ENCODE results near the gene LDLRAD2.

The LDLRAD2 gene

DNA sequence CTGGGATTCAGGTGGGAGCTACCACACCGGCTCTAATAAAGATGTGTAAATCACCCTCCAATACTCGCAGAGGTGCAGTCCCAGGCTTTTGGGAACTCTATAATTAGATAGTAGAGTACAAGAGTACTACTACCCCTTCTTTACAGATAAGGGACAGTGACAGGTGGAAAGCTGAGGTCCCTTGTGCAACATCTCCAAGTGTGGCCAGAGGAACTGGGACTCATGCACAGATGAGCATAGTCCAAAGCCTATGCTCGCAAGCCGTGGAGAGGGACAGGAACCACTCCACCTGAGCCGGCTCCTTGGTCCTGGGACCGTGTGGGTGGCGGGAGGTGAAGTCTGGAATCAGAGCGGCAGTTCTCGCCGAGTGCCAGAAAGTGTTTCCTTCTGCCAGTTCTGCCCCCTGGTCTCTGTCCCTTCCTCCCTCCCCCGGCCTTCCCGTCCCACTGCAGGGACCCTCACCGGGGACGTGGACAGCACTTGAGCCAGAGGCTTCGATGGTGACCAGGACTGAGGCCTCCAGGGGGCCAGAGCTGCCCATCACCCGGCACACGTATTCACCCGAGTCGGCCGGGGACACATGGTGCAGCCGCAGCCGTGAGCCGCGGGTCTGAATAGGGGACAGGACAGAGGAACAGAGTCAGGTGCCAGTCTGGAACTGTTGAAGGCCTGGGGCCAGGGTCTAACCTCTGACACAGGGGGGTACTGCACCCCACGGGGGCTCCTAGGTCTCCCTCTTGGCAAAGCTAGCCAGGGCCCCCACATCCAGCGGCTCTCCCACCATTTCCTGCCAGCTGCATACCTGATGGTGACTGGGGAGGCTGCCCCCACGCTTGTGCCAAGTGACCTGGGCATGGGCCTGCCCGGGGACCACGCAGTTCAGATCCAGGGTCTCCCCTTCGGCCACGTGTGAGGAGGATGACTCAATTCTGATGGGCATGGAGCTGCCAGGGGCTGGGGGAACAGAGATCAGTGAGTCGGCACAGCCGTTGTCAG, 33.9 kb downstream of the LDLRAD2 start:
- DNase-seq: no peak

DNA sequence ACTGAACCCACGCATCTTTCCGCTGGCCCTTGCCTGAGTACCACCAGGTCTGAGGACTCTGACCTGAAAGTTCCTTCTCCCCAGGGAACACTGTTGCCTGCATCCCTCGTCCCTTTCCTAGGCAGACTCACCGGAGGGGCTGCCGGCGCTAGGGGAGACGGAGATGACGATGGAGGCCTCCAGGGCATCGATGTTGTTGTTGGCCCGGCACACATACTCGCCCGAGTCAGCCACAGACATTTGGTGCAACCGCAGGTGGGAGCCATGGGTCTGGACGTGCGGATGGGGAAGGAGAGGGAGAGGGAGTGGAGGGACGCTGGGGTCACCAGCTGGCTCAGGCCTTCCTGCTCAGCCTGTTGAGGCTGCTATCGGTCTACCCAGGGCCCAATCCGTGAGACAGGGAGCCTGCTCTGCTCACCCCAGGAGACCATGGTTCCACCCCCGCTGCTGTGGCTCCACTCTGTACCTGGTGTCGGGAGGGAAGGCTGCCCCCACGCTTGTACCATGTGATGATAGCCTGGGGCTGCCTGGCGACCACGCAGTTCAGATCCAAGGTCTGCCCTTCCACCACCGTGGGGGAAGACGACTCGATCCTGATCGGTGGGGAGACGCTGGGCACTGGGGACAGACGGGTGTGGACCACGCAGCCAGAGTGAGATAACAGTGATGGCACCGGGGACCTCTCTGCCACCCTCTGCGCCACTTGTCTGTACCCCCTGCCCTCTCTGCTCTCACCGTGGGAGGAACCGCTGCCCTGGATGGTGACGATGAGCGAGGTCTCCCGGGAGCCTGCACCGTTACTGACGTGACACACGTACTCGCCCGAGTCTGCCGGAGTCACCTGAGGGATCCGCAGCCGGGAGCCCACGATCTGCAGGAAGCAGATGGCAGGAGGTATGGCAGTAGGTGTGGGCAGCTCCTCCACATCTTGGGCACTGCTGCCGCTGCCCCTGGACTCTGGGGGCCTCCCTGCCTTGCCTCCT, 35.4 kb downstream of the LDLRAD2 start:
- DNase-seq: no peak

DNA sequence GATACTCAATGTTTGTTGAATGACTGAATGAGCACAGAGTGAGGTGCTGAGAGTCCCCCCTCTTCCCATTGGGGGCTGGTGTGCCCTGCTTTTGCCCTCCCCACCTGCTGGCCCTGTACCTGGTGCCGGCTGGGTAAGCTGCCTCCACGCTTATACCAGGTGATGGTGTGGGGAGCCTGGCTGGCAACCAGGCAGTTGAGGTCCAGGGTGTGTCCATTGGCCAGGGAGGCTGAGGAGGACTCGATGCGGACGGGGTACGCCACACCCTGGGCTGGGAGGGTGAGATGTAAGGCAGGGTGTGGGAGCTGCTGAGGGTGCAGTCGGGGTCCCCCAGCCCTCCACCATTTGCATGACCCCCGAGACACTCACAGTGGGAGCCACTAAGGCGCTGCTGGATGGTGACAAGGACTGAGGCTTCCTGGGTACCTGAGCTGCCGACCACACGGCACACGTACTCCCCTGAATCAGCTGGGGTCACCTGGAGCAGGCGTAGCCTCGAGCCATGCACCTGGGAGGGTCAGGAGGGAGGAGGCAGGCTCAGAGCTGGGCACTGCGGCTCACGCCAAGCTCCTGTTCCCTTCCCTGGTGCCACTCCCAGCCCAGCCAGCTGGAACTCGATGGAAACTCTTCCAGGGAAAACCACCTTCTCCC, 36.6 kb downstream of the LDLRAD2 start:
- no peak for DNase-seq

DNA sequence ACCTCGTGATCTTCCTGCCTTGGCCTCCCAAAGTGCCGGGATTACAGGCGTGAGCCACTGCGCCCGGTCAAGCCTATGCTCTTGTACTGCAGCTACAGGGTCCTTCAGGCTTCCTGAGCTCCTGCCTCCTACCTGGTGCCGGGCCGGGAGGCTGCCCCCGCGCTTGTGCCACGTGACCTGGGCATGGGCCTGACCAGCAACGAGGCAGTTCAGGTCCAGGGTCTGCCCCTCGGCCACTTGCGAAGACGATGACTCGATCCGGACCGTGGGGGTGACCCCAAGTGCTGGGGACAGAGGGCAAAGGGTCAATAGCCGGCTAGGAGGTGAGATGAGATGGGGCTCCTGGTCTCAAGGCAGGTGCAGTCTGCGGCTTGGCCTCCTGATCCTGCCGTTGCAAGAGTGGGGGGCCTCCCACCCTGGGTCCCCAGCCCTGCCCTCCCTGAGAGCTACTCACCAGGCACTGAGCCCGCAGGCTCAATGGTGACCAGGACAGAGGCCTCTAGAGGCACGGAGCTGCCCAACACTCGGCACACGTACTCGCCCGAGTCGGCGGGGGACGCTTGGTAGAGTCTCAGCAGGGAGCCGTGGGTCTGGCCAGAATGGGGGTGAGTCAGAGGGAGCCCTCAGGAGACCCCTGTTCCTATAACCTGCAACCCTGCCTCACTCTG, 38.0 kb downstream of the LDLRAD2 start:
- no peak for DNase-seq

DNA sequence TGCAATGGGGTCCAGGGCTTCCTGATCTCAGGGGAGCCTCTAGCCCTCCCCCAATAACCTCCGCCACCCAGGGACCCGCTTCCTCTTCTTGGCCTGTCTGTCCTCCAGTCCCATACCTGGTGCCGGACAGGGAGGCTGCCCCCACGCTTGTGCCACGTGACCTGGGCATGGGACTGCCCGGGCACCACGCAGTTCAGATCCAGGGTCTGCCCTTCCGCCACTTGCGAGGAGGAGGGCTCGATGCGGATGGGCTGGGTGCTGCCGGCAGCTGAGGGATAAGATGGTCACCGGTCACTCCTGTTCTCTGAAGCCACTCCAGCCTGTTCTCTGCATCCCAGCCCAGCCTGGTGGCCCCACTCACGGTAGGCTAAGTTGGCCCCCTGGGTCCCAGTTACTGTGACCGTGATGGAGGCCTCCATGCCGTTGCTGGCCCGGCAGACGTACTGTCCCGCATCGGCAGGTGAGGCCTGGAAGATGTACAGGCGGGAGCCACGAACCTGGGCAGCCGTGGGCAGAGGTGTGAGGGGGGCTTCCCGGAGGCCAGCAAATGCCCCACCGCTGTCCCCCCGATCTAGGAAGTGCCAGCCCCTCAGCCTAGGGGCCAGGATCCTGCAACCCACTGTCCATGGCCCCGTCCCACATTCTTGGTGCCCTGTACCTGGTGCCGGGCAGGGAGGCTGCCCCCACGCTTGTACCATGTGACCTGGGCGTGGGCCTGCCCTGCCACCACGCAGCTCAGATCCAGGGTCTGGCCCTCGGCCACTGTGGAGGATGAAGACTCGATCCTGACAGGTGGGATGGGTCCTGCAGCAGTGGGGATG, 39.6 kb downstream of the LDLRAD2 start:
- DNase-seq: no peak

DNA sequence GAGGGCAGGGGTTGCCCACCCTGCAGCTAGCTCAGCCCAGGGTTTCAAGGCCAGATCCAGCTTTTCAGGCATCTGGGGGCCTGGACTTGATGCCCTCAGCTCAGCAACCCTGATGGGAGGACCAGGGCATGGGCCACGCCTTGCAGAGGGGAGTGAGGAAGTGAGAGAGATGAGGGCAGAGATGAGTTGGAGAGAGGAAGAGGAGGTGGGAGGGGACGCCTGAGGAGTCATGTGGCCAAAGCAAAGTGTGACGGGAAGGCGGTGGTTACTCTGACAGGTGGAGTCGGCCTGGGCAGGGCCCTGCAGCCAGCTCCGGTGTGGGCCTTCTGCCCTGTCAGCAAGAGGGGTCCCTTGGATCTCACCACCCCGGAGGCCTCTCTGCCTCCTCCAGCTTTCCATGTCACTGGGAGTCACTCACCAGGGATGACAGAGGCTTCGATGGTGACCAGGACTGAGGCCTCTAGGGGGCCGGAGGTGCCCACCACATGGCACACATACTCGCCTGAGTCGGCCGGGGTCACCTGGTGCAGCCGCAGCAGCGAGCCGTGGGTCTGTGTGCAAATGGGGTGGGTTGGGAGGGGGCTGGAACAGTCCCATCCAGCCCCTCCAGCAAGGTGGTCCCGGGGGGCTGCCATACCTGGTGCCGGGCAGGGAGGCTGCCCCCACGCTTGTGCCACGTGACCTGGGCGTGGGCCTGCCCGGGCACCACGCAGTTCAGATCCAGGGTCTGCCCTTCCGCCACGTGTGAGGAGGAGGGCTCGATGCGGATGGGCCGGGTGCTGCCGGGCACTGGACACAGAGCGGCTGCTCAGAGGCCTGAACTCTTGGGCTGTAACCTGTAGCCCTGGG, 40.4 kb downstream of the LDLRAD2 start:
- no peak for DNase-seq

DNA sequence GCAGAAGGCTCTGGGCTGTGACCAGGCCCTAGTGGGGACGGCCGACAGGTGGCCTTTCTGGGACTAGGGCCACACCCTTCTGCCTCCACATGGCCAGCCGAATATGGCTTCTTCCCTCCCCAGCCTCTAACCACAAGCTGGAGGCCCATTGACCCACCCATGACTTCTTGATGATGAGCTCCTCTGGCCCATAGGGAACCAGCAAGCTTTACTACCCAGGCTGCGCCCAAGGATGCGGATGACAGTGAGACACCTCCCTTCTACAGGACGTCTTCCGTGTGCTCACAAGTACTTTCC, 41.0 kb downstream of the LDLRAD2 start:
- DNase-seq: no peak

DNA sequence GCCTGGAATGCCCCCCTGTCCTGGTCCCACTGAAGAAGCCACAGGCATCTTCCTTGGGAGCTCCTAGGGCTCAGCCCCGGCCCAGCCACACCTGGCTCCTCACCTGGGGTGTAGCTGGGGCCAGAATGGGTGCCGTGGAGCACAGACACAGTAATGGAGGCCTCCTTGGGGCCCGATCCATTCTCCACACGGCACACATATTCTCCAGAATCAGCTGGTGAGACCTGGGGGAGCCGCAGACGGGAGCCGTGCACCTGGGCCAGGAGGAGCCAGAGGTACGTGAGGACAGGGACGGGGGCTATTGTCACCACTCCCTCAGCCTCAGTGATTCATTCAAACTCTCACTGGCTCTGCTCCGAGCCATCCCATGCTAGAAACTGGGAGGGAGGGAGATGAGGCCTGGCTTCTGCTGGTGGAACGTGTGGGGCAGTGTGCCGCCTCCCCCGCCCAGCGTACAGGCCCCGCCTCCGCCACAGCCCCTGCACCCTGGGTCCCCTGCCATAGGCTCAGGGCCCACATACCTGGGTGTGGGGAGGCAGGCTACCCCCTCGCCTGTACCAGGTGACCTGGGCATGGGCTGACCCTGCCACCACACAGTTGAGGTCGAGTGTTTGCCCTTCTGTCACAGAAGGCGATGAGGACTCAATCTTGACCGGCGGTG, 42.2 kb downstream of the LDLRAD2 start:
- DNase-seq: no peak

DNA sequence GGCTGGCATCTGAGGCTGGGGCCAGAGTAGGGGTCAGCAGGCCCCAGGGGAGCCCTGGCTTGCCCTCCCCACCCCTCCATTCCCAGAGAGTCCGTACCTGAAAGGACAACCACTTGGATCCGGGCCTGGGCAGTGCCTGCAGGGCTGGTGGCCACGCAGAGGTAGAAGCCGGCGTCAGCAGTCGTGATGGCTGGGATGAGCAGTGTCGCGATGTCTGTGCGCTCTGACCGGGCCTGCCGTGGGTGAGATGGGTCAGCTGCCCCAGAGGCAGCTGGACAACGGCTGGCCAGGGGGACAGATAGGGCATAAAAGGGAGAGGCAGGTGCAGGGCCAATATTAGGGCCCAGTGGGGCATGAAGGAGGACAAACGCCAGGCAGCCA, 42.7 kb downstream of the LDLRAD2 start:
- DNase-seq: no peak

DNA sequence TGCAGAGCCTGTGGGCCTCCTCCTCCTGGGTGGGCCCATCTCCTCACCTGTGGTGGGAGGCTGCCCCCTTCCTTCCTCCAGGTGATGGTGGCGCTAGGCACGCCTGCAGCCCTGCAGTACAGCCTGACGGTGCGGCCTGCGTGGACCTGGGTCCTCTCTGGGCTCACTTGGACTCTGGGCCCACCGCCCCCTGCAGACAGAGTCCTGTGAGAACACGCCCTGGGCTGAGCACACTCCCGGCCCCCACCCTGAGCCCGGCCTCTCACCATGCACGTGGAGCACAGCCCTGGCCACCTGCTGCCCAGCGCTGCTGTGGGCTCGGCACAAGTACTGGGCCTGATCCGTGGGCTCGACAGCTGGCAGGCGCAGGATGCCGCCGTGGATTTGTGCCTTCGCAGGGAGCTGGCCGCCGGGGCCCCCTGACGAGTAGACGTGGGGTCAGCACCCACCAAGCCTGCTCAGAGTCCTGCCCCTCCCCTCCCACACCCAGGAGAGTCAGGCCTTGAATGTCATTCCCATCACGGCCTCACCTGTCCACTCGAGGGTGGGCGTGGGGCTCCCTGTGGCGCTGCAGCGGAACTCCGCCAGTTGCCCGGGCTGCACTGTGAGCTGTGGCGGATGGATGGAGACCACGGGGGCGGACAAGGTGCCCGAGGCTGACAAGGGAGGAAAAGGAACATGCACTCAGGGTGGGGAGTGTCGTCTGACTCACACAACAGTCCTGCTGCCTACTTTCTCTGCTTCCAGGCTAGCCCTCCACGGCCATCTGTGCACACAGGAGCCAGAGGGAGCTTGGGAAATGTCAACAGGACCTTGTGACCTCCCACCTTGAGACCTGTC, 43.4 kb downstream of the LDLRAD2 start:
- no peak for DNase-seq

DNA sequence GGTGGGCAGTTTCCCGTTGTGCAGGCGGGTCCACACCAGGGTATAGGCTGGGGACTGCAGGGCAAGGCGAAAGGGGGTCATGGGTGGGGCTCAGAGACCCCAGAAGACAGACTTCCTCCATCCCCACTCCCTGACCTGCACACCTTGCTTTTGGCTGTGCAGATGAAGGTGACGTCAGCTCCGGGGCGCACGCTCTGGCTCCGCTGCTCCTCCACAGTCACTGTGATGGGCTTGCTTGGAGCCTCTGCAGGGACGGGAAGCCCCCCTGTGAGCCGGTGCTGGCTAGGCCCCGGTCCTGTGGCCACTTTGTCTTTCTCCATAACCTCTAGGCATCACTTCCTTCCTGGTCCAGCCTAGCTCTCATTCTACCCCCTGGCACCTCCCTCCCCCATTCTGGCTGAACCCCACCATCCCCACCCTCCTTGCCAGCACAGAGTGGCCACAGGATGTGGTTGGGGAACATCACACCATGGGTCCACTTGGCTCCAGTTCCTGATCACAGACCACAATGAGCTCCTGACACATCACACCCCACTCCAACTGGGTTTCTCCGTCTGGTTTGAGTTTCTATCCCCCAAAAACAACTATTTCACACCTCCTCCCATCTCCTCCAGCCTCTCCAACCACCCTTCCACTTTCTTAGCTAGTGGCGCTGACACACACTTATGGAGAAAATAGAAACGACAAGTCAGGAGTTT, 45.2 kb downstream of the LDLRAD2 start:
- DNase-seq: no peak

DNA sequence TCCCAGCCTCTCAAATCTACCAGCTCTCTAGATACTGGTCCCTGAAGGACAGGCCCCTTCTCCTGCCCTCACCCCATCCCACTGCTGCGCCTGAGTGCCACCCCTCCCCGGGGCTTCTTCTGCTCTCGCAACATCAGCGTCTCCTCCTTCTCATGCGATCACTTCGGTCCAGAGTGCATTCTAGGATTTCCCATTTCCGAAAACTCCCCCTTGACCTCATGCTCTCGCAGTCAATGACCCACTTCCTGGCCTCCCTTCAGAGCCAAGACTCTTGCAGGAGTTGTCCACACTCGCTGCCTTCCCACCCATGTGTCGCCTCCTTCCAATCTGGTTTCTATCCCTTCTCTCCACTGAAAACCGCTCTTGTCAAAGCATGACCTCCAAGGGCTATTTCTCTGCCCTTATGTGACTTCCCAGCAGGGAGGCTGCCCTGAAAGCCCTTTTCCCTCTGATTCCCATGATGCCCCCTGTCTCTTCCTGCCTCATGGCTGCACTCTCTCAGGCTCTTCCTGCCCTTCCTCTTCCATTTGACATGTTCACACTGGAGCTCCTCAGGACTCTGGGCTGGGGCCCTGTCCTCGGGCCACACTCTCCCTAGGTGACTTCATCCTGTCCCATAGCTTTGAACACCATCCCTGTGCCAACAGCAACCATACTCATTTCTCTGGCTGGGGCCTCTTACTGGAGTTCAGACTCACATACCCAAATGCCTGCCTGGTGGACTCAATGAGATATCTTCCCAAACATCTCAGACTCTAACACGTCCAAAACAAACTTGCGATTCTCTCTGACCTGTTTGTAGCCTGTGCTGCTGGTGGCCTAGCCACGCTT, 46.0 kb downstream of the LDLRAD2 start:
- no peak for DNase-seq

DNA sequence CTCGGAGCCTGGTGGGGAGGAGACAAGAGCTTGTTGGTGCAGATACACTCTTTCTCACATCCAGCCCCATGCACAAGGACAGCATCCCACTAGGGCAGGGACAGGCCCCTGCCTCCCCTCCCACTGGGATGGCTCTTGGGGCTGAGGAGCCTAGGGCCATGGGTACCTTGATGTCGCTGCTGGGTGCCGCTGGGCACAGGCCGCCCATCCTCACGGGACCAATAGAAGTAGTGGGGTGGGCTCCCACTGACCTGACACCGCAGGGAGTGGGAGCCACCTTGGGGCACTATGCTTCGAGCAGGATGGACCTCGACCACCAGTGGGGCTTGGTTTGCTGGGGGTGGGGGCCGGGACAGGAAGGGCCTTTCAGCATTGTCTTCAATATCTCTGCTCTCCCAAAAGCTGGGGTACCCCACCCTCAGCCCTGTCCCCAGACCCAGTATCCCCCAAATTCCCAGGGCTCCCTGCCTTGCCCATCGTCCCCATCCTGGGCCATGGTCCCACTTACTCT, 47.7 kb downstream of the LDLRAD2 start:
- DNase-seq: no peak

DNA sequence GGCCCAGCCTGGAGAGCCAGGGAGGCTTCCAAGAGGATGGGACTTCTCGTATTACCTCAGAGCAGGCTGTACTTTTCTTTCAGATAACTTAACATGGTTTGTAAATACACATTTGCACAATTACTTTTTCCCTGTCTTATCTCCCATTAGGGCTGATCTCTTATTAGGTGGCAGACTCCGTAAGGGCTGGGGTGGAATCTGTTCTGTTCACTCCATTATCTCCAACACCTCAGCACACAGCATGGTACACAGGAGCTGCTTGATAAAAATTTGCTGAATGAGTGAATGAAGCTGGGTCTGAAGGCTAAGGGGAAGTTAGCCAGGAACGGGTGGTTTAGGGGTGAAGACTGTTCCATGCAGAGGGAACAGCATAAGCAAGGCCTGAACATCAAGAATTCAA, 48.9 kb downstream of the LDLRAD2 start:
- DNase-seq: no peak

DNA sequence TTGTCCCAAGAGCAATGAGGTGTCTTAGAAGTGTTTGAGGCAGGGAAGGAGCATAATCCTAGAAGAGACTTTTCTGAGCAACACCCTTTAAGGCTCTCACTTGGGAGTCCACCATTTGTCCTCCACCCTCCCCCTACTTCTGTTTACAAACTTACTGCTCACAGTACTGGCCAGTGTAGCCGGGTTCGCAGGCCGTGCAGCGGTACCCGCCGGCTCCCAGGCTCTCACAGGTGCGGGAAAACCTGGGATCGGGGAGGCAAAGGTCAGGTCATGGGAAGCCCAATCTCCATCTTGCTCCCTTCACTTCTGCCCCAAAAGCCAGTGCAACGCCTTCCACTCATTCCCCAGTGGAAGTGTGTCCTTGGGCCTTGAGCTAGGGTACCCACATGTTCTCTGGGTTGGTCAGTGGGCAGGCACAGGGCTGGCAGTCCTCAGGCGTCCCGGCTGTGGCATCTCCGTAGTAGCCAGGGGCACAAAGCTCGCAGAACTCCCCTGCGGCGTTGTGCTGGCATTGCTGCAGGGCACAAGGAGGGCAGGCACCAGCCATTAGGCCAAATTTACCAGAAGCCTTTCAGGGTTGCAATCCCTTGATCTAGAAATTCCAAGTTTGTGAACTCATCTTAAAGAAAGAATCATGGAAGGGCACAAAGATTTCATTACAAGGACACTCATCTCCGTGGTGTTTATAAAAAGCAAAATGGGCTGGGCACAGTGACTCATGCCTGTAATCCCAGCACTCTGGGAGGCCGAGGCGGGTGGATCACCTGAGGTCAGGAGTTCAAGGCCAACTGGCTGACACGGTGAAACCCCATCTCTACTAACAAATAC, 49.8 kb downstream of the LDLRAD2 start:
- DNase-seq: no peak

DNA sequence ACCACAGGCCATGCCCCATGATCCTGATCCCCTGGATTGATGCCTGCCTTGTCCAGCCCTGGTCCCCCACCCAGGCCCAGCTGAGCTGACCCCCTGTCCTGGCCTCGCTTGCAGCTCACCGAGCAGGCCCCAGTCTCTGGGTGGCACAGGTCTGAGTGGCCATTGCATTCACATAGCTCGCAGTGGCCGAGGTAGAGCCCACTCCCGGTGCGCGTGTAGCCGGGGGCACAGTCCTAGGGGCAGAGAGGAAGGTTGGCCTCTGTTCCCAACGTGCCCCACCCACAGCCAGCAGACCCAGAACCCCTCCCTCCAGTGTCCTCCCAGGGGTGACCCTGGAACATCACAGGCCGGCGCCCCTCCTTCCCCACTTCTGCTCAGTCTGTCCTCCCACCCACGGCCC, 51.9 kb downstream of the LDLRAD2 start:
- DNase-seq: no peak

DNA sequence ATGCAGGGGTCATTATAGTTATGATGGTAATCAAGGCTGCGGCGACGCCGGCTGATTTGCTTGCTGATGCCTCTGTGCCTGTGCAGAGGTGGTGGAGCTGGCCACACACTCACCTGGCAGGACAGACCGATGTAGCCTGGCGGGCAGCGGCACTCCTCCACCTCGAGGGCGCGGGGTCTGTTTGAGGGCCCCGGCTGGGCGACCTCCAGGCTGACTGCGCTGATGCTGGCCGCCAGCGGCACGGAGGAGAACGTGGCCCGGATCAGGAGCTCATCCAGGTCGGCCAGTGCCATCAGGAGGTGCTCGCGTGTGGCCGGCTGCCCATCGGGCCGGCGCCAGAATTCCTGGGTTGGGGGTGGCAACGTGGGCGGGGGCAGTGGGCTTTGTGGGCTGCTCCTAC, 52.7 kb downstream of the LDLRAD2 start:
- no peak for DNase-seq
